Adrenal gland (tissue), 5 donors: Measurements from ENCODE around the gene MVB12B.

Source experiments
- POLR2A ChIP-seq, 2 donors: fragments of 450-650 bp; IDR thresholded peaks; one replicate each; pipeline ENCODE4 v1.6.1; 2017; ENCODE audit warnings: antibody characterized with exemption in 2 of 2, mild to moderate bottlenecking in 2 of 2, moderate library complexity in 1 of 2
- TF ChIP-seq, protein P1 (sequence below), 6 experiments: fragments of 450-650 bp in 4 of 6; fragments of 200-600 bp in 2 of 6; sonication (generic) in 1 of 6; IDR thresholded peaks; 1 replicate in 5 of 6; 2 replicates in 1 of 6; pipeline versions ENCODE4 v1.5.1 to v1.8.0; 2016 to 2021; ENCODE audit warnings: antibody characterized with exemption in 6 of 6, mild to moderate bottlenecking in 2 of 6, moderate library complexity in 1 of 6
- donor health status: DM: no; HTN: no; CAD: no.

- TF ChIP-seq, protein P1, sequence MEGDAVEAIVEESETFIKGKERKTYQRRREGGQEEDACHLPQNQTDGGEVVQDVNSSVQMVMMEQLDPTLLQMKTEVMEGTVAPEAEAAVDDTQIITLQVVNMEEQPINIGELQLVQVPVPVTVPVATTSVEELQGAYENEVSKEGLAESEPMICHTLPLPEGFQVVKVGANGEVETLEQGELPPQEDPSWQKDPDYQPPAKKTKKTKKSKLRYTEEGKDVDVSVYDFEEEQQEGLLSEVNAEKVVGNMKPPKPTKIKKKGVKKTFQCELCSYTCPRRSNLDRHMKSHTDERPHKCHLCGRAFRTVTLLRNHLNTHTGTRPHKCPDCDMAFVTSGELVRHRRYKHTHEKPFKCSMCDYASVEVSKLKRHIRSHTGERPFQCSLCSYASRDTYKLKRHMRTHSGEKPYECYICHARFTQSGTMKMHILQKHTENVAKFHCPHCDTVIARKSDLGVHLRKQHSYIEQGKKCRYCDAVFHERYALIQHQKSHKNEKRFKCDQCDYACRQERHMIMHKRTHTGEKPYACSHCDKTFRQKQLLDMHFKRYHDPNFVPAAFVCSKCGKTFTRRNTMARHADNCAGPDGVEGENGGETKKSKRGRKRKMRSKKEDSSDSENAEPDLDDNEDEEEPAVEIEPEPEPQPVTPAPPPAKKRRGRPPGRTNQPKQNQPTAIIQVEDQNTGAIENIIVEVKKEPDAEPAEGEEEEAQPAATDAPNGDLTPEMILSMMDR (IDR thresholded peaks at IDR 0.05) = no peak
- no peak for TF ChIP-seq POLR2A (IDR thresholded peaks at IDR 0.05)
Observed at GRCh38 chr9:126309427-126310189, 17.0 kb upstream of the MVB12B start.
